Measurements from ENCODE around the gene NMT2.
"Not testable (repeated sequence)": the region's sequence is repeated elsewhere in the genome, so short reads cannot be mapped to it uniquely, and the experiment has no call there.

The NMT2 gene

DNA sequence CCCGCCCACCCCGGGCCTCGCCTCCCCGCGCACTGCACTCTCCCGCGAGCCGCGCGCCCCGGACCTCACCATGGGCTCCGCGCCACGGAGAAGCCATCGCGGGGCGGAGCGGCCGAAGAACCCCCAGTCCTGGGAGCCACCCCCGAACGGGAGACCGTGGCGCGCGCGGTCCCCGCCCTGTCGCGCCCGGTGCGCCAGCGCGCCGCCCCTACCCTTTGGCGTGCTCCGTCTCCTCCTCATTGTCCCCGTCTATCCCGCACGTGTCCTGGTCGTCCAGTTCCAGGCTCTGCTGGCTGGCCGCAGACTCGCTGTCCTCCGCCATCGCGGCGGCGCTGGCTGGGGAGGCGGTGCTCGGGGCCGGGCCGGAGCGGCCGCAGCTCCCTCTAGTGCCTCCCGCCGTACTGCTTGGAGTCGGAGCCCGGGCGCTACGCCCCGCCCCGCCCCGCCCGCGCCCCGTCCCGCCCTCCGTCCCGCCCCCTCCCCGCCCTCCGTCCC is at the start of gene NMT2:
TSS of gene NMT2 (minus strand) at position 403 of the 495 bp plus-strand sequence. CDS start at position 322, 81 bp downstream.
- peak in 3 of 42 donors; percentile 2 to 81 (median 19) for DNase-seq
- intact Hi-C loops (cut with DNase I), result loop anchor here (5.0 kb wide), 1 partner anchor 71 kb away; the partner anchor contains the start of gene RPP38

DNA sequence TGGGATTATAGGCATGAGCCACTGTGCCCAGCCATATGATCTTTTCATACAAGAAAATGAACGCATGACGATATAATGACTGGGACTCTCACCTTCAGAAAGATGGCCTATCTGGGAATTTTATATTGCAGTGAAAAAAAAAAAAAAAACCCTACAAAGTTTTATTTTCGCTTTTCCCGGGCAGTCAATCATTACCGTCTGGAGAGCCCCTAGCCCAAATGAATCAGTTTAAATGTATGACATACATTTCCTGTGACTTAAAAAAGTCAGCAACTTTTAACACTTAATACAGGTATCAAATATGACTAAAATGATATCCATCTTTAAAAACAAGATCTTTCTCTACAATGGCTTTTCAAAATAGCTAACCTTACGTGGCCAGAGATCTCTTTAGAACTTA is 48.2 kb upstream of the NMT2 start:
- no peak for DNase-seq
- intact Hi-C loops (cut with DNase I), result no loop called here

DNA sequence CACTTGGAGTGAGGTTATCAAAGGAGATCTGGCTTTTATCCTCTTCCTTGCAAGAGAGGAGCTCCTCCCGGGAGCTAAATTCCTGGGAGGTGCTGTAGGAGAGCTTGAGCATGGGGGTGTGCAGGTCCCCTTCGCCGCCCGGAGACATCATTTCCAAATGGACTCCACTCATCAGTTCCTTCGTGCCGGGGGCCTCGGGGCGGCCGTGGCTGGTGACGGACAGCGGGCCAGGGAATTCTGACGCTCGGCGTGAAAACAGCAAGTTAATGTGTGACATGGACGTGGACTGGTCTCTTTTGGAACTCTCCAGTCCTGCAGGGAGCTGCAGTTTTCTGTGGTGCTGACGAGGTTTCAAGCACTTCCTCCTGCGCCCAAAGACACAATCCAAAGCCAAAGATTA is 45.7 kb upstream of the NMT2 start:
- intact Hi-C loops (cut with DNase I), result no loop called here
- DNase-seq, result no peak

DNA sequence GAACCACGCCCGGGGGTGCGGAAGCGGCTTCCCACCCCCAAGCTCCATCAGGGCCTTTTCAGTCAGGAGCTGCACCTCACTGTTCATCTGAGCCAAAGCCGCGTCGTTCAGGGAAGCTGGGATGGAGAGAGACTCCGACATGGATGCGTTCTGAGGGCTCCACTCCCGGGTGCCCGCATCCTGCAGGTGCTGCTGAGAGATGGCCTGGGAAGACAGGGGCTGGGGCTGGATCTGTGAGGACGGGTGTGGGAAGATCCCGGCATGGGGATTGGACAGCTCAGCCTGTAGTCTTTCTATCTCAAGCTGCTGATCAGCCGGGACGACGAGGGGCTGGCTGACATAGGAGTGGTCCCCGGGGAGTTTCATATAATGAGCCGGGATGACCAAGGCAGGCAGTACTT is 45.0 kb upstream of the NMT2 start:
- DNase-seq, result peak in 16 of 42 donors; percentile 19 to 57 (median 39)
- intact Hi-C loops (cut with DNase I), result no loop called here

DNA sequence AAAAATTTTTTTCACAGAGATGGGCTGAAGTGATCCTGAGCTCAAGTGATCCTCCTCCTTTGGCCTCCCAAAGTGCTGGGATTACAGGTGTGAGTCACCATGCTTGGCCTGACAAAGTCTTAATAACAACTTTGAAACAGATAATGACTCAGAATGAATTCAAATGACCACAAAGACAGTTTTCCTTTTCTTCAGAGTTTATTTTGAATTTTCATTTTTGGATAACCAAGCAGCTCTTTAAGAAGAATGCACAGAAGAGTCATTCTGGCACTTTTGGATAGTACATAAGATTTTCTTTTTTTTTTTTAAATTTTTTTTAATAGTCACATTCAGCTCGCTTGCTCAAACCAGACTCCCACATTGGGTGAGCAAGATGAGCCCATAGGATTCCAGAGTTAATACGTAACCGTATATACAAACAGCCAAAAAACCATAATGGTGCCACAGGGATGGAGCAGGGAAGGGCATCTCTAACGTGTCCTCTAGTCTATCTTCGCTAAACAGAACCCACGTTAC is 43.0 kb upstream of the NMT2 start:
- peak in 1 of 42 donors; percentile 9 for DNase-seq
- intact Hi-C loops (cut with DNase I), result loop anchor here (2.0 kb wide), 1 partner anchor 163 kb away; no protein-coding TSS in a partner anchor

DNA sequence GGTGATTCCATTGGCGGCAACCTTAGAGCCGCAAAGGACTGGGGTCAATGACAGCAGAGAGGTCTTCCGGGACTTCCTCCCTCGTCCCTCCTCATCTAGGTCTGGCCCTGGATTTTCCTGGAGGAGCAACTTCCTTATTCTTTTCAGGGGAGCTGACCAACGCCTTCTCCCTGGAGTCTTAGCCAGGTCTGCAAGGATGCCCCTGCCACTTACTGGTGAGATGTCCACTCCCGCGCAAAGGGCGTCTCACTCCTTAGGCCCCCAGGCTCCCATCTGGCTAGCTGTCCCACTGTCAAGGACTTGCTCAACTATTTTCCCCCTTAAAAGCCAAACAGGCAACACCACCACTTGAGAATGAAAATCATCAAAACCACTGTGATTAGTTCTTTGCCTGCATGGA is 42.0 kb upstream of the NMT2 start:
- intact Hi-C loops (cut with DNase I), result loop anchor here (2.0 kb wide), 1 partner anchor 164 kb away; no protein-coding TSS in a partner anchor
- DNase-seq, result no peak

DNA sequence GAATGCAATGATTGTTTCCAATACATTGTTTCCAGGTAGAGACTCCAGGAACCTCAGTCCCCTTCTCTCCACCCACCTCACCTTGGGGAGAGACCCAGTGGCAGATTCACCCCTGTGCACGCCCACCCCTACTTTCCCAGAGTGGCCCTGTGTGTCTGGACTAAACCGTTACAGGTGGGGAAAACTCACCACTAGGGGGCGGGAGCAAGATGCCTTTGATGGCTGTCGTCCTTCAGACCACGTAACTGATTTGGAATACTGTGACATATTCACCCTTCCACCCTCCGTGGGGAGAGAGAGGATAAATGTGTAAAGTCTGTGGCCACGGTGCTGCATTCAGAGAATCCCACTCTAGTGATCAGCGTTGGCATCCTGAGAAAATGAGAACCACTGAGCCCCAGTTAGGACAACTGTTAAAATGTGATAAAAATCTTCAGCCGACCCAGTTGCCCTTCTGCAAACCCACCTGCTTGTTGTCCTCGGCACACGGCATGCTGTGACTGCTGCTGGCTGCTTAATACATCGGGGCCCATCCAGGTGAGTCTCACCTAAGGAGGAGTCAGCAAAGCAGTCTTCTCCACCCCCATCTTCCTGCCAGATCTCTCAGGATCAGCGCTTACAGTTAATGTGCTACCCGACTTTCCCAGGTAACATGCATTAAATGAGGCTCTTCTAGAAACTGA is 41.5 kb upstream of the NMT2 start:
- intact Hi-C loops (cut with DNase I), result loop anchor here (2.0 kb wide), 1 partner anchor 165 kb away; no protein-coding TSS in a partner anchor
- peak; percentile 69 to 98 (median 90) for DNase-seq

DNA sequence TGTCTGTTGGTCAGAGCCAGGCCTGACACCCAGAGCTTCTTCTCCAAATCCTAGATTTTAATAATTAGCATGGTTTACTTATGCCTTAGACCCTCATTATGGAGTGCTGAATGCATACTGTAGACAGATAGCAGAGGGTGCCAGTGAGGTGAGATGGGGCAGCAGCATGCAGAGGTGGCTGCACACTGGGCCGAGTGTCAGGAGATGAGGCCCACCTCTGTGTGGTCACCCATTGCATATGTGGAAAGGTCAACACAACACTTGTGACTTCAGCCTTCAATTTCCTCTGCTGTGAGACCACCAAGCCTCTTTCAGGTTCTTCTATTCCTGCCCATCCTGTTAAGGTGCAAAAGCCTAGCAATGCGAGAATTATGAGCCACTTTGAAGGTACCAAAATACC is 39.7 kb upstream of the NMT2 start:
- no peak for DNase-seq
- intact Hi-C loops (cut with DNase I), result no loop called here

DNA sequence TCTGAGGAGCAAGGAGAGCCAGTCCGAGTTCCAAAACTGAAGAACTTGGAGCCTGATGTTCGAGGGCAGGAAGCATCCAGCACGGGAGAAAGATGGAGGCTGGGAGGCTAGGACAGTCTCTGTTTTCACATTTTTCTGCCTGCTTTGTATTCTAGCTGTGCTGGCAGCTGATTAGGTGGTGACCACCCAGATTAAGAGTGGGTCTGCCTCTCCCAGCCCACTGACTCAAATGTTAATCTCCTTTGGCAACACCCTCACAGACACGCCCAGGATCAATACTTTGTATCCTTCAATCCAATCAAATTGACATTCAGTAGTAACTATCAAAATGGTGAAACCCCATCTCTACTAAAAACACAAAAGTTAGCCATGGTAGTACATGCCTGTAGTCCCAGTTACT is 38.9 kb upstream of the NMT2 start:
- DNase-seq; intact Hi-C loops (cut with DNase I): not testable (repeated sequence)

DNA sequence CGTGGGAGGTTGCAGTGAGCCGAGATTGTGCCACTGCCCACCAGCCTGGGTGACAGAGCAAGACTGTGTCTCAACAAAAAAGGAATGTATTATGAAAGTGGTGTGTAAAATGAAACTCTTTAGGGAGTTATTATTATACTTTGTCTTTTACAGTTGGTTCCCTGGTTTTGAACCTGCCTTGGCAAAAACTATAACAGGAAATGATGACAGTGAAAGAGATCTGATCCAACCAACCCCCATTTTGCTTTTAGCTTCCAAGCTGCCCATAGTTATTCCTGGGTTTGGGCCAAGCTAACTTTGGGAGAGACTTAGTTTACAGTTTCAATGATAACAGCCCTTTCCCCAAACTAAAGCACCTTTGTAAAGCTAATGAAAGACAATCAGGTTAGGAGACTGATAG is 34.1 kb upstream of the NMT2 start:
- intact Hi-C loops (cut with DNase I), result no loop called here

DNA sequence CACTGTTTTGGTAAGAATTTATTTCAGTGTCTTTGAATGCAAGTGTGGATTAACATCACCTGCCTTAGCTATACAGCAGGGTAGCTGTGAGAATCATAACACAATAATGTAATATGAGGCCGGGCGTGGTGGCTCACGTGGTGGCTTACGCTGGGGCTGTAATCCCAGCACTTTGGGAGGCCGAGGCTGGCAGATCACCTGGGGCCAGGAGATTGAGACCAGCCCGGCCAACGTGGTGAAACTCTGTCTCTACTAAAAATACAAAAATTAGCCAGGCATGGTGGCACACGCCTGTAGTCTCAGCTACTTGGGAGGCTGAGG is 33.8 kb upstream of the NMT2 start:
- DNase-seq; intact Hi-C loops (cut with DNase I): not testable (repeated sequence)

More for the DNA sequence above, 34.1 kb upstream of the NMT2 start:
- no peak for DNase-seq

DNA sequence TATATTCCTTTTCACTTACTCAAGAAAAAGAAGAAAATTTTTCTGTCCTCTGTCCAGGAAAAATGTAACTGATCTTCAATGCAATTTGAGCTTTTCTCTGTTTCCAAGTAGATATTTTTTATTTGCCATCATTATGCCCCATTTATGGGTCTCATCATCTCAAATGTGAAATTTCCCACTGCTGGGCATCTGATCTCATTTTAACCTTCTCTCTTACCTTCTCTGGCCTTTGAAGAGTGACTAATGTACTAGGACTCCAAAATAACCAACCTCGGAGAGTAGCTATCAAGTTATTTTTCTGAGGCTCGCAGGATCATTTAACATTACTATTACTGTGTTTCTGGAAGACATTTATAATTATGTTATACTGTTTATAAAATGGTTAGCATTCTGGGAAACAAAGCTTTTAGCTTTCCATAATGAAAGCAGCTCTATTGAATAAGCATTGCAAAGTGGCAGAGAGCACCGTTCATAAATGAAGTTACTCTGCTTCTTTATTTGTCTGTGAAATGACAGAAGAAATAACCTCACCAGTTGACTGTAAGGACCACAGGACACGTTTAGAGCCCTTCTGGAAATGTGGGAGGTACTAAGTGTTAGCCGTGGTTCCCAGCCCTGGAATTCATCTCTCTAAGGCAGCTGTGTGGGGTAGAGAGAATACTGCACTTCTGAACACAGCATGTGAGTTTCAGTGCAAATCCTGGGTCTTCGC is 33.3 kb upstream of the NMT2 start:
- DNase-seq, result no peak
- intact Hi-C loops (cut with DNase I), result no loop called here

DNA sequence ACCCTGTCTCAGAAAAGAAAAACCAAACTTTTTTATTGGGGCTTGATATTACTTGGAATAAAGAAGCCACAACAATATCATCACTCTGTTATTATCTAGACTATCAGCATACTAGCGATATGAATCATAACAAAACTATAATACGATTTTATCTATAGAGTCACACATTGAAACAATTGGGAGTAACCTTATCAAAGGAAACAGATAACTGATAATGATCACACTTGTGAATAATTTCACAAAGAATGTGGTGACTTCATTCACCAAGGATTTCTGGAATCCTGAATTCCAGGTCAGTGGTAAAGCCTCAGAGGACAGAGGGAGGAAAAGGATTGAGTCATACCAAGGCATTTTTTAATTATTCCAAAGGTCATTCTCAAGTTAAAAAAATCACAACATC is 32.1 kb upstream of the NMT2 start:
- intact Hi-C loops (cut with DNase I), result no loop called here
- DNase-seq, result no peak

DNA sequence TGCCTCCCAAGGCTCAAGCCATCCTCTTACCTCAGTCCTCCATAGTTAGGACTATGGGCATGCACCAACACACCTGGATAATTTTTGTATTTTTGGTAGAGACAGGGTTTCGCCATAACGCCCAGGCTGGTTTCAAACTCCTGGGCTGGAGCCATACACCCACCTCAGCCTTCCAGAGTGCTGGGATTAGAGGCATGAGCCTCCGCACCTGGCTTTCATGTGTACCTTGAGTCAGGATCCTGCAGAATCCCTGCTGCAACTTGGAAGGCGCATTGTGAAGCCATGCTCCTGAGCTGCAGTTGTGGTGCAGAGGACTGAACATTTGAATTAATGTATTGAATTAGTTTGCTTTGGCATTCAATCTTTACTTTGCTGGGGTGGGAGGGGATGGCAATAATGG is 29.4 kb upstream of the NMT2 start:
- intact Hi-C loops (cut with DNase I), result no loop called here
- peak in 10 of 42 donors; percentile 20 to 65 (median 38) for DNase-seq

DNA sequence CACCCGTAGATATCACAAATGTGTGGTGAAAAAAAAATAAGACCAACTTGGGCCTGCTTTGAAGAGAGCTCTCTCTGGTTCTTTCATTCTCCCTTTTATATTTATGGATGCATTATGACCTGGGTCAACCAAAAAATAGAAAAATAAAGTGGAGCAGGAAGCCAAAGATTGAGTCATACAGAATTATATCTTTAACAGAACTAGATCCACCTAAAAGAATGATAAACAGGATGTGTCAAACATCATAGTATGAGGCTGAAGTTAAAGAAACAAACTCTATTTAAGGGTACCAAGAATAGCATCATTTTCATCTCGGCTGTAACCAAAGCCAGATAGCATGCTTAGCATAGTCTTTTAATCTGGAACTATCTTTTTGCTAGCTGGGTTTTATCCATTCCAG is 28.8 kb upstream of the NMT2 start:
- intact Hi-C loops (cut with DNase I), result no loop called here
- no peak for DNase-seq

DNA sequence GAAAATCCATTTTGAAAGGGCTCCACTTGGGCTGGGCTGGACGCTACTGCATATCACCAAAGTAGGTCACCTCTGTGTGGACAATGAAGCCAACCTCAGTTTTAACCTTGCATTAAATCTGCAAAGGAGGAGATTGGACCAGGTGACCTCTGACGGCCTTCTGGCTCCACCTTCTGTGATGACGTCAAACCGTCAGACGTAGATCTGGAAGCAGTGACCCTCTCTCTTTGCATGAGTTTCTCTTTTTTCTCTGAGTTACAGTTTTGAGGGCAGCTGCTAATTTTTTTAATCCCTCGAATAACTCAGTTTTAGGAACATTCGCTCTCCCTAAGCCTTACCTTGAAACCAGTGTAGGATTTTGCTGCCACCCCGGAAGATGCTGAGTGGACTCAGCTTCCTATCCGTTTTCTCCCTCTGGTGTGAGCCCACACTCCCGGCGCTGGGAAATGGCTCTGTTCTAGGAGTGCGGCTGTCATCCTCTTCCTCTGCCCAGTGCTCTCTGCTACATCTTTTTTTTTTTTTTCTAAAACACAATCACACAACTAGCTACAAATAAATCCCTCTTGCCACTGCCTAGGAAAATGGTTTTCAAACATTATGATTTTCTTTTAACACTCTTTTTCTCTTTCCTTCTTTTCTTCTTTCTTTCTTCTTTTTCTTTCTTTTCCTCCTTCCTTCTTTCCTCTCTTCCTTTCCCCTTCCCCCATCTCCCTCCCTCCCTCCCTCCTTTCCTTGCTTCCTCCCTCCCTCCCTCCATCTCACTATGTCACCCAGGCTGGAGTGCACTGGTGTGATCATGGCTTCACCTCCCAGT is 27.7 kb upstream of the NMT2 start:
- no peak for DNase-seq
- intact Hi-C loops (cut with DNase I), result no loop called here

DNA sequence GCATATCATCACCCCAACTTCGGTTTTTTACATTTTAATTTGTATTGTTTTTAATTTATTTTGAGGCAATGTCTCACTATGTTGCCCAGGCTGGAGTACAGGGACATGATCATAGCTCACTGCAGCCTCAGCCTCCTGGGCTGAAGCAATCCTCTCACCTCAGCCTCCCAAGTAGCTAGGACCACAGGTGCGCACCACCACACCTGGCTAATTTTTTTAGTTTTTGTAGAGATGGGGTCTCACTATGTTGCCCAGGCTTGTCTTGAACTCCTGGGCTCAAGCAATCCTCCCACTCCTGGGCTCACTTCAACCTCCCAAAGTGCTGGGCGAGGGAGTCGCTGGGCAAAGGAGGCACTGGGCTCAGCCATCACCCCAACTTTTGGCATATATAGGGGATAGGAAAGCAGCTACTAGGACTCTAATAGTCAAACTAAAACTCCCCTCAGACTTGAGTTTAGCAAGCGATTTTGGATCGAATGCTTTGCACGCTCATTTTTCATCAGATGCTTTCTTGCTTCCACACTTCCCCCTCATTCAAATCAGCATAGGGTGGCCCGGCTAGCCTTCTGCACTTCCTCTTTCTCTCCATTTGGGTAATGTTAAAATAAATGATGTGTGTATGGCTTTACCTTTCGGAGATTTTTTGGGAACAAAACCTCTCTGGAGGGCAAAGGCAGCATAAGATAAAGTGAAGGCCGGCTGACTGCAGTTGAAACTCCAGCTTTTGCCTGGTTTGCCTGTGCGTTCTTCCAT is 20.8 kb upstream of the NMT2 start:
- intact Hi-C loops (cut with DNase I), result no loop called here
- DNase-seq, result no peak

DNA sequence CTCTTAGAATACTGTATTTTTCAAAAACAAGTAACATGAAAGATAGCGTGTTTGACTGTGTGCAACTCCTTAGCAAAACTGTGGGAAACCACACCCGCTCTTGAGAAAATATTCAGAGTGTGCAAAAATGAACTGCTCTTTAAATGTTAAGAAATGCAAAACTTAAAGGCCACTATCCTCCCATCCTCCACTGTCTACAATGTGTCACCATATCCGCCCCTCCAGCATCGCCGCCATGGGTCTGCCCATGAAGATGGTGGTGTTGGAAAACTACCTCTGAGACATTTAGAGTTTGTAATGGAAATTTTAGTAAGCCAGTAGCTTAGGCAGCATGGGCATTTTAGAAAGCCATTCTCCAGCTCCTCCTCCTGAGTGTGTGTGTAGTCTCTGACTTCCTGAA is 20.1 kb upstream of the NMT2 start:
- intact Hi-C loops (cut with DNase I), result no loop called here
- DNase-seq, result no peak
